GM18951 (cell line): ENCODE measurements around the gene FANCD2.

Experiments used
- POLR2A ChIP-seq: IDR thresholded peaks from 4 replicates; pipeline ENCODE4 v1.6.1; 2011; ENCODE audit warnings: mild to moderate bottlenecking; ENCODE audit not compliant: insufficient read length, insufficient read depth; ENCODE audit errors: extremely low read depth
- in situ Hi-C: fragments of 300-500 bp; cut with MboI; formaldehyde crosslinking; loops from one replicate; pipeline ENCODE4 v1.12.0; 2022; ENCODE audit warnings: low sequenced_read_pairs, mixed read lengths, inconsistent platforms; ENCODE audit not compliant: unreplicated experiment

Gene FANCD2

GRCh38 chr3:10026084-10026890 is at the start of gene FANCD2:
Gene FANCD2 (plus strand): TSS chr3:10026437. CDS start chr3:10028658, 2,221 bp downstream.
- TF ChIP-seq POLR2A = peak; percentile 75
- in situ Hi-C loops = no loop called here

GRCh38 chr3:9976721-9977709 is 49.2 kb upstream of the FANCD2 start:
- in situ Hi-C loops = no loop called here
- TF ChIP-seq POLR2A = no peak

DNA sequence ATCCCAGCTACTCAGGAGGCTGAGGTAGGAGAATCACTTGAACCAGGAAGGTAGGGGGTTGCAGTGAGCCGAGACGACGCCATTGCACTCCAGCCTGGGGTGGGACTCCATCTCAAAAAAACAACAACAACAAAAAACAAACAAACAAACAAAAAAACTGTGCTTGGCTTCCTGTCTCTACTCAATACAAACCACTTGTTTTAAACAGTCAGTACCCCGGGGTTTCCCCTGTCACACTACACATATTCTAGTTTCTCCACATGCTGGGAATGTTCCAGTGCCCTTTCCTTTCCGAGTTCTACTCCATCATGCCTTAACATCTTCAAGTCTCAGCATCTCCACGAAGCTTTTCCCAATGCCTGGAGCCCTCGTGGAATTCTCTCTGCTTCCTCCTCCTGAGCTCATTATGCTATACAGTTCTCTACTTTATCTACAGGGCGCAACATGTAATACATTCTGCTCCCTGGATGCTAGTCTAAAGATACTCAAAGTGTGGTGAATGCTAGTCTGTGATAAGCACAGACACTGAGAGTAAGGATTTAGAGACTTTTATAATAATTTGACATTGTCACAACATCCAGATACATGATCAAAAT is 47.4 kb upstream of the FANCD2 start:
- in situ Hi-C loops = no loop called here
- no peak for TF ChIP-seq POLR2A

DNA sequence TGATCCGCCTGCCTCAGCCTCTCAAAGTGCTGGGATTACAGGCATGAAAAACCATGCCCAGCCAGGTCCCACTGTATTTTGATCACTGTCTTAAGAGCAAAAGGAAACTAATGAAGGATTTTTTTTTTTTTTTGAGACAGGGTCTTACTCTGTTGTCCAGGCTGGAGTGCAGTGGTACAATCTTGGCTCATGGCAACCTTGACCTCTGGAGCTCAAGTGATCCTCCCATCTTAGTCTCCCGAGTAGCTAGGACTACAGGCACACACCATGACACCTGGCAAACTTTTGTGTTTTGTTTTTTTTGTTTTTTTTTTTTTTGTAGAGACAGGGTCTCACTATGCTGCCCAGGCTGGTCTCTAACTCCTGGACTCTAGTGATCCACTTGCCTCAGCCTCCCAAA is 46.0 kb upstream of the FANCD2 start:
- in situ Hi-C loops = no loop called here
- no peak for TF ChIP-seq POLR2A

DNA sequence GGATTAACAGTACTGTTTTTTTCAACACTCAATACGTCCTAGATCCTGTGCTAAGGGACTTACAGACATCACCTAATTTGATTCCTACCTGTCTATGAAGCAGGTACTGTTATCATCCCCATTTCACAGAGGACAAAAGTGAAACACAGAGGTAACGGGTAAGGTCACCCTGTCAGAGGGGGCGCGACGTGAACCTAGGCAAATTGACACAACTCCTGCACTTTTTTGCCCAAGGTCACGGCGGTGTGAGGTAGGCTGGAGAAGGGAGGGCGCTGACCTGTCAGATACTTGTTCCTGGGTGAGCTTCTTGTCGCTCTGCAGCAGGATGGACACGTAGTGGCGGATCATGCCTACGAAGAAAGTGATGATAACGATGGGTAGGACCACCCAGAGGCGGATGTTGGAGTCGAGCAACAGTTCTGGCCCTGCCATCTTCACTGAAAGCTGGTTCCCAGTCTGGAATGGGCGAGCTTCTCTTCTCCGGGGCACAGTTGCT is 40.0 kb upstream of the FANCD2 start:
- no peak for TF ChIP-seq POLR2A
- in situ Hi-C loops = no loop called here

- TF ChIP-seq POLR2A = no peak
- in situ Hi-C loops = no loop called here
These were observed 32.0 kb upstream of the FANCD2 start for GRCh38 chr3:9994086-9994844.

GRCh38 chr3:10000686-10001085 is 25.6 kb upstream of the FANCD2 start:
- TF ChIP-seq POLR2A = no peak
- in situ Hi-C loops = no loop called here

- in situ Hi-C loops = no loop called here
These were observed 23.3 kb upstream of the FANCD2 start for GRCh38 chr3:10002951-10003350.

DNA sequence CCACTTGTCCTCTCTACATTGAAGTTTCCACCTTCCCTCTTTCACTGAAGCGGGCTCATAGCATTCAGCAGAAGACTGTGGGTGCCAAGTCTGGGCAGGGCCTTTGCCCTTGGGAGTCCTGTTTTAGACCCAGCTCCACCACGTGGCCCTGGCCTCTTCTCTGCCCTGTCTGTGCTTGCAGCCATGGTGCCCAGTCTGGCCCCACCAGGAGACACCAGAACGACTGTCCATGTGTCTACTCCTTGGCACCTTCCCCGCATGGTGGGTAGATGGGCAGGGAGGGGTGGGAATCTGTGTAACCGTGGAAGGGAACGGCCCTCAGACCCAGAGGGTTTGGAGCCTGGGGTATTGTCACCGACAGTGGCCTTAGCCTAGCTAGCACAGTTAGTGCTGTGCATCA is 21.7 kb upstream of the FANCD2 start:
- in situ Hi-C loops = no loop called here

More at GRCh38 chr3:10002951-10003350, 23.3 kb upstream of the FANCD2 start:
- TF ChIP-seq POLR2A = no peak

GRCh38 chr3:10004960-10005564 is 21.2 kb upstream of the FANCD2 start:
- in situ Hi-C loops = no loop called here
- no peak for TF ChIP-seq POLR2A

More for the DNA sequence above, 21.7 kb upstream of the FANCD2 start:
- TF ChIP-seq POLR2A = no peak

DNA sequence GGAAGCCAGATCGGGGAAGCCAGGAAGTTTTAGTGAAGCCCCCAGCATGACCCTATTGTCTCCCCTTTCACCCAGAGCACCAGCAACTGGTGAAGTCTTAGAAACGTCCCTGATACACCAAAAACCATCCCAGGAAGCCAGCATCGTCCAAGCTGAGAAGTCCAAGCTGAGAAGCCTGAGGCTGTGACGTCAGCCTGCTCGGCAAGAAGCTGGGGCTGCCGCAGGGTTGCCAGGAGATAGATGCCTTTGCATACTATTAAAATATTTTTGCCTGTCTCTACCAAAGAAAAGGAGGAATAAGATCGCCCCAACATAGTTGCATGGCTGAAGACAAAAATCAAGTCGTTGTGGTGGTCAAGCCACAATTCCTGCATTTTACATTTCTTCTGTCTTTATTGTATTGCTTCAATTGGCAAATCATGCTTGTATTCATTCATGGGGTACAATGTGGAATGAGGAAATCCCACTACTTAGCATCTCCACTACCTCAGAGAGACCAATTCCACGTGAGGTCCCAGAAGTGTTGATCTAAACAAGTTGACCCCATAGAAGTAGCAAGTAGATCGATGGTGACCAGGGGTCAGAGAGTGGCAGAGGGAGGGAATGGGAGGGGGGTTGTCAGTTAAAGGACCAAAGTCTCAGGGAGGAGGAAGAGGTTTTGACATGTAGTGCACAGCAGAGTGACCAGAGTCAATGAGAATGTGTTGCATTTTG is 20.0 kb upstream of the FANCD2 start:
- no peak for TF ChIP-seq POLR2A
- in situ Hi-C loops = no loop called here
